Breast epithelium (tissue), 3 donors: Measurements from ENCODE around the gene TSPAN17.

Experiments
- CTCF ChIP-seq, 3 donors: fragments of 450-650 bp; IDR thresholded peaks; one replicate each; pipeline ENCODE4 v1.5.1; 2016 to 2017; ENCODE audit warnings: antibody characterized with exemption in 3 of 3, mild to moderate bottlenecking in 3 of 3, moderate library complexity in 3 of 3
- POLR2A ChIP-seq: fragments of 450-650 bp; IDR thresholded peaks from one replicate; pipeline ENCODE4 v1.6.1; 2016; ENCODE audit warnings: antibody characterized with exemption, mild to moderate bottlenecking, moderate library complexity

- TF ChIP-seq POLR2A = no peak
- no peak for TF ChIP-seq CTCF (IDR thresholded peaks at IDR 0.05)
Measured at GRCh38 chr5:176630681-176631222, 16.5 kb upstream of the TSPAN17 start.
